ENCODE results near the gene MROH2A.

MROH2A gene

DNA sequence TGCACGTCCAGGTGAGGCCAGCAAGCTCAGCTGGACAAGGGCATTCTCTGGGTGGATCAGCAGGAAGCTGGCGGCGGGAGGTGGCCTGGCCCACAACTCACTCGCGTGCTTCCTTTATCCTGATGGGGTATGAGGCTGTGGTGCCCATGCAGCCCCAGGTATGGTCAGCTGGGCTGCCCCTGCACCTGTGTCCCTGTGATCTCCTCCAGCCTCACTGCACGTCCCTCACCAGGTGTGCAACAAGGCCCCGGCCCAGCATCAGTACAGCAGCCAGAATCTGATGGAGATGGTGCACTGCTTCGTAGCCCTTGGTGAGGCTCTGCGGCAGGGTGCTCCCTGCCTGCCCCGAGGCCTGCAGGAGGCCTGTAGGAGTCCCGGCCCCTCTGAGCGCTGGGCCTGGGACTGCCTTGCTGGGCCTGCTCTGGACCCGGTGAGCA, 17.6 kb downstream of the MROH2A start:
- DNase-seq (ENCODE audit: insufficient read length) (no peak), FAIRE-seq (no peak)
- no peak for TF ChIP-seq POLR2A (IDR thresholded peaks at IDR 0.05; ENCODE audit: low read depth, low read length)
- TF ChIP-seq POLR2AphosphoS5 (IDR thresholded peaks at IDR 0.05; ENCODE audit: low read depth, low read length): no peak
- no peak for TF ChIP-seq TAF1 (IDR thresholded peaks at IDR 0.05; ENCODE audit: borderline replicate concordance, low read depth, low read length)

DNA sequence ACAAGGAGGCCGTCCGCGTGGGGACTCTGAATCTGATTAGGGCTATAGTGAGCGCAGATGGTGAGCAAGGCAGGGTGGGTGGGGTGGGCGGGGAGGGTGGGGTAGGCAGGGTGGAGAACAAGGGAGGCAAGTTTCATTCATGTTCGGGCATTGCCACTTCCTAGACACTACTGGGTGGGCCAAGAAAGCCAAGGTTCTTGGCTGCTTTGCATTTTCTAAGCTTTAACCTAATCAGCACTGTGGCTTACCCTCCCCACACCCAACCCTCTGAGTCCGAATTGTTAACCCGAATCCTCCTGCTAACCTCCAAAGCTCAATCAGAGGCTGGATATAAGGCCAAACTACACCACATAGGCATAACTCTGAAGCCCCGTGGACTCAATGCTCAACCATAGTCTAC, 18.1 kb downstream of the MROH2A start:
- DNase-seq (ENCODE audit: insufficient read length): no peak
- FAIRE-seq: no peak
- TF ChIP-seq TAF1 (IDR thresholded peaks at IDR 0.05; ENCODE audit: borderline replicate concordance, low read depth, low read length): no peak
- TF ChIP-seq POLR2A (IDR thresholded peaks at IDR 0.05; ENCODE audit: low read depth, low read length): no peak
- no peak for TF ChIP-seq POLR2AphosphoS5 (IDR thresholded peaks at IDR 0.05; ENCODE audit: low read depth, low read length)

DNA sequence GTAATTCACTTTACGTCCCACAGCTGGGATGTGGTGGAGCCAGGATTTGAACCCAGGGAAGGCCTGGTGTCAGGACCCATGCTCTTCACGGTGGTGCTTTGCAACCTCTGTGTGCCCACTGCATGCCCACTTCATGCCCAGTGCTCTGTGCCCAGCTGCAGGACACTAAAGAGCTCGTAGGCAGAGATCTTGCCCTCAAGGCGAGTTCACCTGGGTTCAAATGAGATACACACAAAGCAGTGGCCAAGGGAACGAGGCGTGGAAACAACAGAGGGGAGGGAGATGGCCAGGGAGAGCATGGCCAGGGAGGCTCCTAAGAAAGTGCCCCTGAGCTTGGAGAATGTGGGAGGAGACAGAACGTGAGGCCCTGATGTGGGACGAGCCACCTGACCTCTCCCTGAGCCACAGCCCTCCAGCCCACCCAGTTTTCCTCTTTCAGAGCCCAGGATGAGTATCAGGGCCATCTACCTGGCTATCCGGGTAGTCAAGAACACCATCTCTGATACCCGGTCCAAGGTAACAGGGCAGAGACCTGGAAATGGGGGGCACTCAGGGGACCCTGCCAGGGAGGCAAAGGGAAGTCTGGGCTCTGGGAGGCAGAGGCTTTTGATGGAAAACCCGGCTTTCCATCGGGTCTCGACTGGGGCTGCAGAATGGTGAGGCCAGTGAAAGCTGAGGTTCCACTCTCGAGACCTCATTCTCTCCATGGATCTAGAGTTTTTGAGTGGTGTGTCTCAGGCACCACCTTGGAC, 20.4 kb downstream of the MROH2A start:
- TF ChIP-seq TAF1 (IDR thresholded peaks at IDR 0.05; ENCODE audit: borderline replicate concordance, low read depth, low read length) (no peak), POLR2AphosphoS5 (IDR thresholded peaks at IDR 0.05; ENCODE audit: low read depth, low read length) (no peak), POLR2A (IDR thresholded peaks at IDR 0.05; ENCODE audit: low read depth, low read length) (no peak)
- no peak for DNase-seq (ENCODE audit: insufficient read length)
- no peak for FAIRE-seq

DNA sequence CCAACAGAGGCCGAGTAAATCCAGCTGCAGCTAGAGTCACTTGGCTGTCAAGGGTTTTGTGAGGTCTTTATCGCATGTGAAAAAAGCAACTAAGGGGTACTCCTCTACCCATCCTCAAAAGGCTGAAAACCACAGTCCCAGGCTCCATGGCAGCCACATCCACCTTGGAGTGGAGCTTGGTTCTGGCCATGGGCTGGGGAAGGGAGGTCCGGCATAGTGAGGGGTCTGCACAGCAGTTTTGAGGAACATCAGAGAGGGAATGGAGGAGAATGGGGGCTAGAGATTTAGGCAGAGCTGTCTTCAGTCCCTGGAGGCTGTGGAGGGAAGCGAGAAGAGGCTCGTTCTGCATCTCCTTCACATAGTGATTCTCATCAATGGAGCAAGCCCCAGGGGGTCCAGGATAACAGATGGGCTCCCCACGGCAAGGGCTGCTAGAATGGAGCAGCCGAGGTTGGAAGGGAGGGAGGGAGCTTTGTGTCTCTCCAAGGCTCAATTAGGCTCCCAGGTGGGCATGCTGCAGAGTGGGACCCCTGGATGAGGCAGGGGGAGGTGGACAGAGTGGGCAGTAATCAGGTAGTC, 21.0 kb downstream of the MROH2A start:
- DNase-seq (ENCODE audit: insufficient read length) (no peak), FAIRE-seq (no peak)
- TF ChIP-seq POLR2A (IDR thresholded peaks at IDR 0.05; ENCODE audit: low read depth, low read length): no peak
- TF ChIP-seq POLR2AphosphoS5 (IDR thresholded peaks at IDR 0.05; ENCODE audit: low read depth, low read length): no peak
- TF ChIP-seq TAF1 (IDR thresholded peaks at IDR 0.05; ENCODE audit: borderline replicate concordance, low read depth, low read length): no peak

DNA sequence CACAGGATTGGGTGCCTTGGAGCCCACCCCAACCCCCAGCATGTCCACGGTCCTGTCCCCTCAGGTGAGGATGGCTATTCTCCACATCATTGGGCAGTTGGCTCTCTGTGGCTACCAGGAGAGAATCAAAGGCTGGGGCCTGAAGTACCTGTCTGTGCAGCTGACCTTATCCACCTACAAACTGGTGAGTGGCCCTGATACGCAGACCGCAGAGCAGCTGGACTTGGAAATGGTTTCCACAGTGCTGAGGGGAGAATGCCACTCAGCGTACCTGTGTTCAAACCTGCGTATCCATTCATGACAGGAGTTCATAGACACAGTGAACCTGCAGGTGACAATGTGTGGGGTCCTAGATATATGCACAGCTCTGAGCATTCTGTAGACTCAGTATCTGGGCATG, 21.6 kb downstream of the MROH2A start:
- no peak for DNase-seq (ENCODE audit: insufficient read length)
- TF ChIP-seq POLR2AphosphoS5 (IDR thresholded peaks at IDR 0.05; ENCODE audit: low read depth, low read length) (no peak), POLR2A (IDR thresholded peaks at IDR 0.05; ENCODE audit: low read depth, low read length) (no peak), TAF1 (IDR thresholded peaks at IDR 0.05; ENCODE audit: borderline replicate concordance, low read depth, low read length) (no peak)

DNA sequence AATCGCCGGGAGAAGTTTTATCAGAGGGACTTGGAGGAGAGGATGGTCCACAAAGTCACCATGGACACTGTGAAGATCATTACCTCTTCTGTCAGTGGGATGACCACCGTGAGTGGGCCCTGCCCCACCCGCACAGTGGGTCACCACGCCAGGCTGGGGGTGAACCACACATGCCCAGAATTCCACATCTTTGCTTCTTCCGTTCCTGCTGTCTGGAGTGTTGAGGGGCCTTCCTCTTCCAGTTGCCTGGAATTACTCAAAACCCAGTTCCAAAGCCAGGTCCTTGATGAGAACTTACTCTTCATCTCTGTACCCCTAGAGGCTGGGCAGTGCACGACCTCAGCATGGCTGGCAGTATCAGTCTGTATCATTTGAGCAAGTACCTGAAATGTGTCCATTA, 22.1 kb downstream of the MROH2A start:
- DNase-seq (ENCODE audit: insufficient read length): no peak

More for the DNA sequence above, 21.6 kb downstream of the MROH2A start:
- no peak for FAIRE-seq

DNA sequence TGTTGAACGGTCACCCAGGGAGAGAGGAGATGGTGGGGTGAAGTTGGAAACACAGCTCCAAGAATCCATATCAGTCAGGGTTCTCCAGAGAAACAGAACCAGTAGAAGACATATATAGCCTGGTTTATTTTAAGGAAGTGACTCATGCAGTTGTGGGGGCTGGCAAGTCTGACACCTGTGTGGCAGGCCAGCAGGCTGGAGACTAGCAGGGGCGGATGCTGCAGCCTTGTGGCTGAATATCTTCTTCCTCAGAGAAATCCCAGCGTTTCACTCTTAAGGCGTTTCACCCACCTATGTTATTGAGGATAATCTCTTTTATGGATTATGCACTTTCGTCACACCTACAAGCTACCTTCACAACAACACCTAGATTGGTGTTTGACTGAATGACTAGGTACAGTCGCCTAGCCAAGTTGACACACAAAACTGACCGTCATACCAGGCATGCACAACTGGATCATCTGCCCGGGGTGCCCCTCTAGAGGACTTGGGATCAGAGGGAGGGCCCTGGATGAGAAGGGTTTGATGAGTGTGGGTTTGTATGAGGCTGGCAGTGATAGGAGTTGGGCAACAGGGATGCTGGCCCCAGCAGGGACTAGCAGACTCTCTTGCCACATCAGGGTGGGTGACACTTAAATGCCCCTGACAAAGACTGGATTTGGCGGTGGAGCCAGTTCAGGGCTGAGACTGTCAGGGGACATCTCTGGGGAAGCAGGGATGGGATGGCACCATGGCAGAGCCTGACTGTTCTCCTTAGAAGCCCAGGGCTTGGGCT, 23.4 kb downstream of the MROH2A start:
- TF ChIP-seq POLR2A (IDR thresholded peaks at IDR 0.05; ENCODE audit: low read depth, low read length) (no peak), TAF1 (IDR thresholded peaks at IDR 0.05; ENCODE audit: borderline replicate concordance, low read depth, low read length) (no peak), POLR2AphosphoS5 (IDR thresholded peaks at IDR 0.05; ENCODE audit: low read depth, low read length) (no peak)
- FAIRE-seq (no peak), DNase-seq (ENCODE audit: insufficient read length) (no peak)

More for the DNA sequence above, 22.1 kb downstream of the MROH2A start:
- FAIRE-seq: no peak
- TF ChIP-seq TAF1 (IDR thresholded peaks at IDR 0.05; ENCODE audit: borderline replicate concordance, low read depth, low read length): no peak
- TF ChIP-seq POLR2AphosphoS5 (IDR thresholded peaks at IDR 0.05; ENCODE audit: low read depth, low read length): no peak
- TF ChIP-seq POLR2A (IDR thresholded peaks at IDR 0.05; ENCODE audit: low read depth, low read length): no peak

DNA sequence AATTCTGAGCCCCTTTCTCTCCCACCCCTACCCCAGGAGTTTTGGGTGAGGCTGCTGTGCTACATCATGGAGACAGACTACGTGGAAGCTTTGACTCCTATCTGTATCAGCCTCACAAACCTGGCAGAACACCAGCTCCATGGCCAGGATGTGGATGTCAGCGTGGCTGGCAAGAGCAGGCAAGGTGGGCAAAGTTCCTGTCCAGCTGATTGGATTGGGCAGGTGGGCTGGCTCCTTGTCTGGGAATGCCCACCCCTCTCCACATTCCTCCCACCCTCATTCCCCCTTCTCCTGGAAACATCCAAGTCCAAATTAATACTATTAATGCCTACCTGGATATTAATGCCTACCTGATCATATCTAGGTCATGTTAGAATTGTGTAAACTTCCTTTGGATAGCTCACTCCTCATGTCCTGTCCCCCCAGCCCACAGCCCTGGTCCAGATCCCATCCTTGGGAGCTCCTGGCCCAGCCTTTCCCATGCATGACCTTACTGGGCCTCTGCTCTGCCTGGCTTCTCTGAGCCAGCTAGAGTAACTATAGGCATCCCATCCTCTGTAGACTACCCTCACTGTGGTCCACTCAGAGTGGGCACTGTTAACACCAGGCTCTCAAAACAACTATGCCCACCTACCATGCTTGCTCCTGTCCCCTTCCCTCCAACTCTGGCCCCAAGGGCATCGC, 24.1 kb downstream of the MROH2A start:
- TF ChIP-seq POLR2A (IDR thresholded peaks at IDR 0.05; ENCODE audit: low read depth, low read length) (no peak), TAF1 (IDR thresholded peaks at IDR 0.05; ENCODE audit: borderline replicate concordance, low read depth, low read length) (no peak), POLR2AphosphoS5 (IDR thresholded peaks at IDR 0.05; ENCODE audit: low read depth, low read length) (no peak)
- no peak for DNase-seq (ENCODE audit: insufficient read length)
- no peak for FAIRE-seq

DNA sequence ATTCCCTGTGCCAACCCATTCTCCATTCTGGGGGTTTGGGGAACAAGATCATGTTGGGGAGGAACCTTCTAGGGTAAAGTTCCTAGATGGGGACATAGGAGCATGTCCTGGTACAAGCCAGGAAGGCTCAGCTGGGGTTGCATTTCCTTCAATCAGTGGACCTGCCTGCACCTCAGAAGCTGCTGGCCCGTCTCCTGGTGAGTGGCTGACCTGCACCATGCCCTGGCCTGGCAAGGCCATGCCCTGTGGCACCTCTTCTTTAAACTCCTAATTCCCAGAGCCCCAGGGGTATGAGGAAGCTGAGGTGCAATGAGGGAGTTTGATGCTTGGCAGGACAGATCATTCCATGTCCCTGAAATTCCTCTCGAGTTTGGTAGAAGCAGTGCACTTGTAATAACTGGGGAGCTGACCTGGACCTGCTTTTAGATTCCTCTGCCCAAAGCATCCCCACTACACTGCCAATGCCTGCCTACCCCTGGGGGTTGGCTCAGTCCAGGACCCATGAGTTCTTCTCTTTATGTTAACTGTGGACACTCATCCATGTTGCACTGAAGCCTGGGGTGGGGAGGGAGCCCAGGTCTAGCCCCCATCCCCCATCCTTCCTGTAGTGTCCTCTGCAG, 25.3 kb downstream of the MROH2A start:
- DNase-seq (ENCODE audit: insufficient read length) (no peak), FAIRE-seq (no peak)
- no peak for TF ChIP-seq POLR2A (IDR thresholded peaks at IDR 0.05; ENCODE audit: low read depth, low read length)
- no peak for TF ChIP-seq POLR2AphosphoS5 (IDR thresholded peaks at IDR 0.05; ENCODE audit: low read depth, low read length)
- TF ChIP-seq TAF1 (IDR thresholded peaks at IDR 0.05; ENCODE audit: borderline replicate concordance, low read depth, low read length): no peak

DNA sequence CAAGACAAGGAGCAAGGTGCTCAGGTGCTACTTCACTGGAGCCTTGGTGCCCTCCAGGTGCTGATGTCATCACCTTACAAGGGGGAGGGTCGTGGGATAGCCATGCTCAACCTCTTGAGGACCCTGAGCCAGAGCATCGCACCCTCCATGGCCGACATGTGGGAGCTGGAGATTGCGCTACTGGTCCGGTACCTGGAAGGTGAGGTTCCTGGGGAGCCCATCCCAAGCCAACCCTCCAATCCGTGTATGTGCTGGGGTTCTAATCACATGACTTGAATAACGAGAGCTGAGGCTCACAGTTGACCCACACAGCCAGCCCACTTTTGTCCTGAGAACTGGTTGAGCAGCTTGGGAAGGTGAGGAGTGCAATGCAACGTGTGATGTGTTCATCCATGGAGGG, 25.9 kb downstream of the MROH2A start:
- TF ChIP-seq POLR2AphosphoS5 (IDR thresholded peaks at IDR 0.05; ENCODE audit: low read depth, low read length): no peak
- TF ChIP-seq POLR2A (IDR thresholded peaks at IDR 0.05; ENCODE audit: low read depth, low read length): no peak
- no peak for TF ChIP-seq TAF1 (IDR thresholded peaks at IDR 0.05; ENCODE audit: borderline replicate concordance, low read depth, low read length)
- no peak for DNase-seq (ENCODE audit: insufficient read length)
- FAIRE-seq: no peak
